WTC11 (cell line): ENCODE results near the gene PLD1. TPM values are rescaled to one million over a fixed set of nuclear protein-coding genes. Genes with fewer than 3 reads are reported as not detected.

Experiments used
- ATAC-seq: fragments of 200-7000 bp; cut with Tn5 transposase; 2 replicates; pipeline ENCODE4 v1.10.0; 2021; ENCODE audit warnings: mild to moderate bottlenecking, moderate library complexity
- CTCF ChIA-PET: fragments of 300-600 bp; sonication (Branson Sonifier 250); formaldehyde crosslinking; loops from one replicate; lab custom pipeline; 2021; ENCODE audit warnings: antibody characterized with exemption; lab: Charles Lee
- POLR2A ChIA-PET: fragments of 350-600 bp; sonication (Branson Sonifier 250); formaldehyde crosslinking; loops from one replicate; lab custom pipeline; 2021; ENCODE audit warnings: antibody characterized with exemption; lab: Charles Lee
- DNase-seq: peaks from one replicate; pipeline ENCODE4 v3.0.0; 2021; ENCODE audit warnings: low spot score
- H3K27ac Mint-ChIP-seq: 2 replicates; pipeline ENCODE4 v1.8.0; 2021; ENCODE audit warnings: mixed read lengths
- H3K27me3 Mint-ChIP-seq: 2 replicates; pipeline ENCODE4 v1.8.0; 2021; ENCODE audit warnings: low read depth, mild to moderate bottlenecking, moderate library complexity, mixed read lengths
- H3K36me3 Mint-ChIP-seq: 2 replicates; pipeline ENCODE4 v1.8.0; 2021; ENCODE audit warnings: mixed read lengths
- H3K4me1 Mint-ChIP-seq: 2 replicates; pipeline ENCODE4 v1.8.0; 2022; ENCODE audit warnings: mixed read lengths
- H3K4me3 Mint-ChIP-seq: 2 replicates; pipeline ENCODE4 v1.8.0; 2021; ENCODE audit warnings: mild to moderate bottlenecking, moderate library complexity, mixed read lengths
- H3K9me3 Mint-ChIP-seq: 2 replicates; pipeline ENCODE4 v1.8.0; 2021; ENCODE audit warnings: mixed read lengths
- ATF2 ChIP-seq: sonication (generic); formaldehyde crosslinking; IDR thresholded peaks from 2 replicates; pipeline ENCODE4 v1.8.1; 2022; ENCODE audit warnings: low read depth, missing genetic modification reagents, borderline replicate concordance
- CDX4 ChIP-seq: fragments of 250-450 bp; sonication (Bioruptor Pico); IDR thresholded peaks from 2 replicates; pipeline ENCODE4 v1.9.0; 2021; ENCODE audit warnings: moderate library complexity, mild to moderate bottlenecking, inconsistent platforms, borderline replicate concordance
- E2F1 ChIP-seq: sonication (generic); formaldehyde crosslinking; IDR thresholded peaks from 2 replicates; pipeline ENCODE4 v1.8.0; 2022; ENCODE audit warnings: mild to moderate bottlenecking, missing genetic modification reagents
- ELF4 ChIP-seq: sonication (generic); formaldehyde crosslinking; IDR thresholded peaks from 2 replicates; pipeline ENCODE4 v1.8.1; 2022; ENCODE audit warnings: low read depth, mild to moderate bottlenecking, moderate library complexity, missing genetic modification reagents
- ESRRA ChIP-seq: sonication (generic); formaldehyde crosslinking; IDR thresholded peaks from 2 replicates; pipeline ENCODE4 v1.8.1; 2022; ENCODE audit warnings: mild to moderate bottlenecking, missing genetic modification reagents, borderline replicate concordance
- FOXP1 ChIP-seq: sonication (generic); formaldehyde crosslinking; IDR thresholded peaks from 2 replicates; pipeline ENCODE4 v1.8.0; 2022; ENCODE audit warnings: missing genetic modification reagents, mild to moderate bottlenecking, moderate library complexity, borderline replicate concordance
- GRHL2 ChIP-seq: fragments of 250-450 bp; sonication (Bioruptor Pico); IDR thresholded peaks from 2 replicates; pipeline ENCODE4 v1.8.0; 2022; ENCODE audit warnings: mild to moderate bottlenecking, moderate library complexity; ENCODE audit not compliant: insufficient replicate concordance, severe bottlenecking
- HMGA2 ChIP-seq: fragments of 250-450 bp; sonication (Bioruptor Pico); IDR thresholded peaks from 2 replicates; pipeline ENCODE4 v1.4.0; 2021; ENCODE audit warnings: mild to moderate bottlenecking, moderate library complexity
- IRF1 ChIP-seq: sonication (generic); formaldehyde crosslinking; IDR thresholded peaks from 2 replicates; pipeline ENCODE4 v1.8.0; 2023; ENCODE audit warnings: missing genetic modification reagents
- JUN ChIP-seq: sonication (generic); formaldehyde crosslinking; IDR thresholded peaks from 2 replicates; pipeline ENCODE4 v1.8.0; 2023; ENCODE audit warnings: mild to moderate bottlenecking, missing genetic modification reagents
- KAT7 ChIP-seq: sonication (generic); formaldehyde crosslinking; IDR thresholded peaks from 2 replicates; pipeline ENCODE4 v1.8.1; 2023; ENCODE audit warnings: missing genetic modification reagents, mild to moderate bottlenecking, borderline replicate concordance
- MAX ChIP-seq: sonication (generic); formaldehyde crosslinking; IDR thresholded peaks from 2 replicates; pipeline ENCODE4 v1.8.0; 2022; ENCODE audit warnings: mild to moderate bottlenecking, missing genetic modification reagents
- MLX ChIP-seq: sonication (generic); formaldehyde crosslinking; IDR thresholded peaks from 2 replicates; pipeline ENCODE4 v1.8.1; 2023; ENCODE audit warnings: mild to moderate bottlenecking, missing genetic modification reagents, moderate library complexity
- PREB ChIP-seq: sonication (generic); formaldehyde crosslinking; IDR thresholded peaks from 2 replicates; pipeline ENCODE4 v1.8.1; 2022; ENCODE audit warnings: mild to moderate bottlenecking, missing genetic modification reagents, moderate library complexity, borderline replicate concordance
- SMAD3 ChIP-seq: sonication (generic); formaldehyde crosslinking; IDR thresholded peaks from 2 replicates; pipeline ENCODE4 v1.8.0; 2022; ENCODE audit warnings: missing genetic modification reagents, mild to moderate bottlenecking, borderline replicate concordance
- SP1 ChIP-seq: sonication (generic); formaldehyde crosslinking; conservative IDR thresholded peaks from 2 replicates; pipeline ENCODE4 v1.8.1; 2022; ENCODE audit warnings: missing genetic modification reagents
- STAT6 ChIP-seq: sonication (generic); formaldehyde crosslinking; conservative IDR thresholded peaks from 2 replicates; pipeline ENCODE4 v1.8.1; 2023; ENCODE audit warnings: mild to moderate bottlenecking, low read depth, missing genetic modification reagents, moderate library complexity
- TP53 ChIP-seq: sonication (generic); formaldehyde crosslinking; IDR thresholded peaks from 2 replicates; pipeline ENCODE4 v1.8.1; 2023; ENCODE audit warnings: mild to moderate bottlenecking, missing genetic modification reagents
- USF2 ChIP-seq: sonication (generic); formaldehyde crosslinking; IDR thresholded peaks from 2 replicates; pipeline ENCODE4 v1.8.1; 2023; ENCODE audit warnings: mild to moderate bottlenecking, missing genetic modification reagents, moderate library complexity
- ZNF138 ChIP-seq: sonication (generic); formaldehyde crosslinking; conservative IDR thresholded peaks from 2 replicates; pipeline ENCODE4 v1.8.1; 2022; ENCODE audit warnings: mild to moderate bottlenecking, moderate library complexity, missing genetic modification reagents
- ZNF232 ChIP-seq: sonication (generic); formaldehyde crosslinking; IDR thresholded peaks from 2 replicates; pipeline ENCODE4 v1.8.0; 2022; ENCODE audit warnings: mild to moderate bottlenecking, missing genetic modification reagents
- ZNF396 ChIP-seq: fragments of 250-450 bp; sonication (Bioruptor Pico); IDR thresholded peaks from 2 replicates; pipeline ENCODE4 v1.8.0; 2021; ENCODE audit warnings: mild to moderate bottlenecking, moderate library complexity, borderline replicate concordance
- total RNA-seq: library from RNA; stranded (reverse); gene quantifications from 3 replicates; pipeline ENCODE4 v1.2.3, GENCODE V29; 2021

Gene PLD1
- total RNA-seq, 1 experiment from 2014 or later, result 4.0 TPM

- TF ChIP-seq ZNF232 (CRISPR knock-in tag) (no peak), CDX4 (CRISPR knock-in tag) (no peak), ZNF138 (CRISPR knock-in tag) (no peak), SP1 (CRISPR knock-in tag) (no peak)
Measured at GRCh38 chr3:171824116-171824515, 13.8 kb upstream of the PLD1 start (continued).

- no peak for DNase-seq
- H3K27me3 Mint-ChIP-seq, result no peaks in the 10 kb centered on the region; the same call in 1 of the 2 replicates
- peaks cover 5% of the 10 kb centered on the region for H3K9me3 Mint-ChIP-seq
- no peak overlapping the region for H3K4me3 Mint-ChIP-seq
- H3K4me1 Mint-ChIP-seq, result peaks cover 32% of the 10 kb centered on the region
- no peak for TF ChIP-seq PREB
- TF ChIP-seq IRF1, result no peak
- TF ChIP-seq GRHL2 (CRISPR knock-in tag), result no peak
- TF ChIP-seq SMAD3 (CRISPR knock-in tag), result no peak
- TF ChIP-seq MLX (CRISPR knock-in tag), result no peak
- TF ChIP-seq MAX (CRISPR knock-in tag), result no peak
- TF ChIP-seq, all 79 proteins: peak for 0
- Mint-ChIP-seq H3K36me3 (no peaks in the 10 kb centered on the region), H3K27ac (no peak overlapping the region)
- ChIA-PET CTCF (interaction anchor here (0.9 kb wide), 1 partner anchor 46 kb away, joined by 4 read pairs; no protein-coding TSS in a partner anchor), POLR2A (no interaction called here)
- ATAC-seq, result no peak
Measured at GRCh38 chr3:171822431-171823106, 12.3 kb upstream of the PLD1 start.

- POLR2A ChIA-PET, result no interaction called here
- Mint-ChIP-seq H3K9me3 (peaks cover 5% of the 10 kb centered on the region), H3K4me1 (peaks cover 30% of the 10 kb centered on the region), H3K27me3 (no peaks in the 10 kb centered on the region; the same call in 1 of the 2 replicates), H3K4me3 (no peak overlapping the region), H3K36me3 (no peaks in the 10 kb centered on the region), H3K27ac (no peak overlapping the region)
- ATAC-seq (no peak), DNase-seq (no peak)
- CTCF ChIA-PET, result interaction anchor here (0.9 kb wide), 1 partner anchor 8 kb away, joined by 3 read pairs; no protein-coding TSS in a partner anchor
- TF ChIP-seq E2F1 (CRISPR knock-in tag), result no peak
- no peak for TF ChIP-seq HMGA2
- no peak for TF ChIP-seq ATF2 (CRISPR knock-in tag)
- TF ChIP-seq TP53 (CRISPR knock-in tag), result no peak
- TF ChIP-seq USF2 (CRISPR knock-in tag), result no peak
- no peak for TF ChIP-seq KAT7
- TF ChIP-seq FOXP1 (CRISPR knock-in tag), result no peak
- TF ChIP-seq ZNF396, result no peak
- TF ChIP-seq JUN (CRISPR knock-in tag), result no peak
- no peak for TF ChIP-seq ESRRA (CRISPR knock-in tag)
- TF ChIP-seq STAT6 (CRISPR knock-in tag), result no peak
- TF ChIP-seq ELF4, result no peak
Measured at GRCh38 chr3:171821778-171822358, 11.6 kb upstream of the PLD1 start.
